B cell (primary cell): ENCODE measurements around the gene OTOP3. TPM values are rescaled to one million over a fixed set of nuclear protein-coding genes. Genes with fewer than 3 reads are reported as not detected.

Experiments used
- ATAC-seq: fragments of 200-7000 bp; cut with Tn5 transposase; one replicate; pipeline ENCODE4 v1.10.0; 2021; ENCODE audit warnings: low read depth, mild to moderate bottlenecking, moderate number of reproducible peaks, moderate library complexity
- CTCF ChIA-PET: fragments of 350-600 bp; sonication (Branson Sonifier 250); formaldehyde crosslinking; loops from one replicate; lab custom pipeline; 2021; ENCODE audit warnings: antibody characterized with exemption, inconsistent platforms; lab: Charles Lee
- POLR2A ChIA-PET: fragments of 350-600 bp; sonication (Branson Sonifier 250); formaldehyde crosslinking; loops from one replicate; lab custom pipeline; 2021; ENCODE audit warnings: antibody characterized with exemption; lab: Charles Lee
- DNase-seq: peaks from one replicate; pipeline ENCODE4 v3.0.0; 2013
- H2AFZ ChIP-seq: 2 replicates; pipeline ENCODE4 v1.6.1; 2012; ENCODE audit warnings: mild to moderate bottlenecking, low read depth, low read length; ENCODE audit not compliant: insufficient read depth, poor library complexity, severe bottlenecking
- H3K27ac ChIP-seq, 2 donors: 1 replicate in 1 of 2; 2 replicates in 1 of 2; pipeline ENCODE4 v1.5.1; 2012 to 2013; ENCODE audit warnings: low read length in 2 of 2, mild to moderate bottlenecking in 2 of 2, moderate library complexity in 1 of 2
- H3K27me3 ChIP-seq, 4 experiments: fragments of 200-600 bp in 1 of 4; sonication (generic) in 1 of 4; replicated peaks in 1 of 4; 1 replicate in 2 of 4; 2 replicates in 2 of 4; pipeline versions ENCODE4 v1.6.1 to v1.7.0; 2013 to 2016; ENCODE audit warnings: low read length in 3 of 4, mild to moderate bottlenecking in 2 of 4, mixed read lengths in 1 of 4, moderate library complexity in 1 of 4; ENCODE audit not compliant: insufficient read depth in 4 of 4, control insufficient read depth in 3 of 4; ENCODE audit errors: control extremely low read depth in 1 of 4
- H3K36me3 ChIP-seq, 2 experiments: replicated peaks in 1 of 2; 1 replicate in 1 of 2; 2 replicates in 1 of 2; pipeline versions ENCODE4 v1.6.1 to v1.7.1; 2013; ENCODE audit warnings: low read length in 1 of 2; ENCODE audit not compliant: insufficient read depth in 2 of 2, control insufficient read depth in 1 of 2; ENCODE audit errors: control extremely low read depth in 1 of 2, extremely low read depth in 1 of 2
- H3K4me1 ChIP-seq, 2 donors: fragments of 200-600 bp in 1 of 2; sonication (generic) in 1 of 2; 1 replicate in 1 of 2; 2 replicates in 1 of 2; pipeline versions ENCODE4 v1.5.1 to v1.6.1; 2013 to 2017; ENCODE audit warnings: low read length in 2 of 2; ENCODE audit not compliant: control insufficient read depth in 2 of 2, insufficient read depth in 2 of 2
- H3K4me2 ChIP-seq: replicated peaks from 2 replicates; pipeline ENCODE3; 2012; ENCODE audit warnings: mild to moderate bottlenecking, low read depth, low read length; ENCODE audit not compliant: poor library complexity, severe bottlenecking
- H3K4me3 ChIP-seq, 5 experiments: fragments of 200-600 bp in 1 of 5; sonication (generic) in 1 of 5; 1 replicate in 3 of 5; 2 replicates in 2 of 5; pipeline versions ENCODE4 v1.5.1 to v1.7.0; 2011 to 2016; ENCODE audit warnings: low read length in 4 of 5, mild to moderate bottlenecking in 4 of 5, low read depth in 2 of 5, control low read depth in 1 of 5, moderate library complexity in 1 of 5; ENCODE audit not compliant: insufficient read depth in 1 of 5; ENCODE audit errors: control extremely low read depth in 1 of 5, extremely low read depth in 1 of 5
- H3K79me2 ChIP-seq: fragments of 200-600 bp; sonication (generic); one replicate; pipeline ENCODE4 v1.6.0; 2016; ENCODE audit warnings: low read length; ENCODE audit not compliant: control insufficient read depth, insufficient read depth
- H3K9ac ChIP-seq: fragments of 200-600 bp; sonication (generic); 2 replicates; pipeline ENCODE4 v1.6.1; 2017; ENCODE audit warnings: mild to moderate bottlenecking, low read length, moderate library complexity
- H3K9me3 ChIP-seq, 3 donors: one replicate each; pipeline versions ENCODE4 v1.6.1 to v1.7.1; 2013; ENCODE audit warnings: low read length in 2 of 3; ENCODE audit not compliant: control insufficient read depth in 2 of 3, insufficient read depth in 1 of 3; ENCODE audit errors: control extremely low read depth in 1 of 3
- H4K20me1 ChIP-seq: 2 replicates; pipeline ENCODE4 v1.6.0; 2012; ENCODE audit warnings: mild to moderate bottlenecking, low read length; ENCODE audit not compliant: insufficient read depth, control insufficient read depth, poor library complexity, severe bottlenecking
- H3K27ac Mint-ChIP-seq: one replicate; pipeline ENCODE4 v1.8.0; 2021; ENCODE audit warnings: mixed read lengths
- H3K27me3 Mint-ChIP-seq: one replicate; pipeline ENCODE4 v1.8.0; 2021; ENCODE audit warnings: mixed read lengths
- H3K4me1 Mint-ChIP-seq: one replicate; pipeline ENCODE4 v1.8.0; 2021; ENCODE audit warnings: mixed read lengths
- H3K4me3 Mint-ChIP-seq: one replicate; pipeline ENCODE4 v1.8.0; 2021; ENCODE audit warnings: mixed read lengths
- H3K9me3 Mint-ChIP-seq: one replicate; pipeline ENCODE4 v1.8.0; 2022; ENCODE audit warnings: mixed read lengths; ENCODE audit not compliant: insufficient read depth
- CTCF ChIP-seq: fragments of 200-600 bp; IDR thresholded peaks from one replicate; pipeline ENCODE4 v1.8.0; 2022; ENCODE audit warnings: antibody characterized with exemption, mild to moderate bottlenecking
- EZH2 ChIP-seq: IDR thresholded peaks from 2 replicates; pipeline ENCODE4 v1.6.1; 2012; ENCODE audit warnings: borderline replicate concordance, low read depth, mild to moderate bottlenecking, moderate library complexity, low read length; ENCODE audit not compliant: insufficient read depth, poor library complexity, severe bottlenecking
- WGBS: methylation state at CpG from one replicate; pipeline ENCODE4 v1.1.5; 2013; ENCODE audit warnings: missing lambda C conversion rate; ENCODE audit not compliant: insufficient coverage; 5-methylcytosine and 5-hydroxymethylcytosine counted together
- intact Hi-C: fragments of 100-400 bp; cut with micrococcal nuclease; formaldehyde crosslinking; loops from one replicate; pipeline ENCODE4 v1.10.0; 2022
- polyA plus RNA-seq: library from polyadenylated mRNA; depleted of rRNA; stranded (reverse); fragments of >200 nt; gene quantifications from 2 replicates; pipeline ENCODE4 v1.2.3, GENCODE V29; 2012
- total RNA-seq, 2 donors: library from RNA; stranded (reverse); fragments of 120-200 nt in 1 of 2; gene quantifications; 1 replicate in 1 of 2; 2 replicates in 1 of 2; pipeline versions ENCODE4 v1.2.3 to v1.2.4, GENCODE V29; 2013 to 2022

OTOP3 gene
- total and polyA plus RNA-seq, 2 donors (not counting 1 experiment from before 2014, with no cell fraction given) = not detected

GRCh38 chr17:74893936-74894671, 41.6 kb upstream of the OTOP3 start:
- H3K36me3 ChIP-seq = no peaks in the 10 kb centered on the region
- no peaks in the 10 kb centered on the region for H3K79me2 ChIP-seq
- Mint-ChIP-seq H3K9me3 (no peaks in the 10 kb centered on the region), H3K27ac (peak overlapping the region; percentile 34), H3K4me1 (peaks cover 2% of the 10 kb centered on the region), H3K4me3 (peak overlapping the region; percentile 71), H3K27me3 (peaks cover 44% of the 10 kb centered on the region)
- H3K27me3 ChIP-seq = peaks cover 0 to 44% (median 9%) of the 10 kb centered on the region in 4 experiments
- H2AFZ ChIP-seq = peak overlapping the region; percentile 38
- ChIA-PET CTCF (no interaction called here), POLR2A (no interaction called here)
- TF ChIP-seq CTCF (no peak), EZH2 (no peak)
- WGBS = 40% methylated on average over 21 of the region's 22 CpGs
- ATAC-seq (no peak), DNase-seq (no peak)
- peaks cover 6 to 16% of the 10 kb centered on the region in 2 donors for H3K4me1 ChIP-seq
- H3K4me2 ChIP-seq = peak overlapping the region; percentile 68
- no peak overlapping the region for H3K4me3 ChIP-seq
- no peaks in the 10 kb centered on the region for H4K20me1 ChIP-seq
- no peak overlapping the region for H3K27ac ChIP-seq
- H3K9ac ChIP-seq = no peak overlapping the region
- H3K9me3 ChIP-seq = peaks cover 0 to 6% (median 0%) of the 10 kb centered on the region in 3 donors
- intact Hi-C loops = no loop called here

- Mint-ChIP-seq H3K4me3 (no peak overlapping the region), H3K27me3 (peaks cover 47% of the 10 kb centered on the region), H3K27ac (no peak overlapping the region), H3K9me3 (no peaks in the 10 kb centered on the region), H3K4me1 (peaks cover 2% of the 10 kb centered on the region)
- Histone ChIP-seq H3K4me3 (no peak overlapping the region), H3K27ac (no peak overlapping the region), H4K20me1 (no peaks in the 10 kb centered on the region), H3K4me1 (peaks cover under 1 to 7% of the 10 kb centered on the region in 2 donors), H3K79me2 (no peaks in the 10 kb centered on the region), H2AFZ (no peak overlapping the region), H3K9ac (no peak overlapping the region), H3K36me3 (no peaks in the 10 kb centered on the region), H3K9me3 (peaks cover 0 to 6% (median 0%) of the 10 kb centered on the region in 3 donors), H3K4me2 (no peak overlapping the region), H3K27me3 (peaks cover 0 to 41% (median 5%) of the 10 kb centered on the region in 4 experiments)
- ChIA-PET CTCF (no interaction called here), POLR2A (no interaction called here)
- TF ChIP-seq CTCF (no peak), EZH2 (no peak)
- intact Hi-C loops = no loop called here
- ATAC-seq (no peak), DNase-seq (no peak)
- WGBS = 88% methylated on average over 8 of the region's 11 CpGs
These were observed 37.2 kb upstream of the OTOP3 start for GRCh38 chr17:74898376-74898946.
